ENCODE data around the gene MXRA7.
"Not testable (repeated sequence)": the region's sequence is repeated elsewhere in the genome, so short reads cannot be mapped to it uniquely, and the experiment has no call there.

Gene MXRA7

DNA sequence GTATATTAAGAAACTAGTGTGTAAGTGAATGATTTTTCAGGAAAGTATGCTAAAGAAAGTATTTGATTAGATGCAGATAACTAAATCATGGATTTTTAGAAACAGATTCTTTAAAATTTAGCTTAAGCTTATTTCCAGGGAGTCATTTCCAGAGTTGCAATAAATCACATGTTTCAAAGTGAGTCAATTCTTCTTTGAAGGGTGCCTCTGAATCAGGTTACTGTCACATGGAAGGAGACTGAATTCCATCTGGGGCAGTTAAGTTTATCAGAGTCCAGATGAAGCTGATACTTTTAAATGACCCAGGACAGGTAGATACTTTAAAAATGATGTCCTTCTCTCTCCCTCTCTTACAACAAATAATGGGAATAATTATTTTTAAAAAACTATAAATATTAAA is 32.2 kb upstream of the MXRA7 start:
- no peaks in the 10 kb centered on the region for H3K27me3 ChIP-seq (replicated peaks; ENCODE audit: control insufficient read depth, insufficient read depth, low read length)
- peaks cover 18% of the 10 kb centered on the region for H3K4me1 ChIP-seq (ENCODE audit: control insufficient read depth, insufficient read depth, low read length)
- H3K4me3 ChIP-seq (ENCODE audit: low read length): no peak overlapping the region
- H3K9me3 ChIP-seq (ENCODE audit: control insufficient read depth, low read length): no peaks in the 10 kb centered on the region
- H3K36me3 ChIP-seq (ENCODE audit: control insufficient read depth, insufficient read depth, low read length, severe bottlenecking): peaks cover 50% of the 10 kb centered on the region
- no peak overlapping the region for H3K9ac ChIP-seq (ENCODE audit: low read length)
- peak; percentile 13 for DNase-seq (ENCODE audit: low read depth)

DNA sequence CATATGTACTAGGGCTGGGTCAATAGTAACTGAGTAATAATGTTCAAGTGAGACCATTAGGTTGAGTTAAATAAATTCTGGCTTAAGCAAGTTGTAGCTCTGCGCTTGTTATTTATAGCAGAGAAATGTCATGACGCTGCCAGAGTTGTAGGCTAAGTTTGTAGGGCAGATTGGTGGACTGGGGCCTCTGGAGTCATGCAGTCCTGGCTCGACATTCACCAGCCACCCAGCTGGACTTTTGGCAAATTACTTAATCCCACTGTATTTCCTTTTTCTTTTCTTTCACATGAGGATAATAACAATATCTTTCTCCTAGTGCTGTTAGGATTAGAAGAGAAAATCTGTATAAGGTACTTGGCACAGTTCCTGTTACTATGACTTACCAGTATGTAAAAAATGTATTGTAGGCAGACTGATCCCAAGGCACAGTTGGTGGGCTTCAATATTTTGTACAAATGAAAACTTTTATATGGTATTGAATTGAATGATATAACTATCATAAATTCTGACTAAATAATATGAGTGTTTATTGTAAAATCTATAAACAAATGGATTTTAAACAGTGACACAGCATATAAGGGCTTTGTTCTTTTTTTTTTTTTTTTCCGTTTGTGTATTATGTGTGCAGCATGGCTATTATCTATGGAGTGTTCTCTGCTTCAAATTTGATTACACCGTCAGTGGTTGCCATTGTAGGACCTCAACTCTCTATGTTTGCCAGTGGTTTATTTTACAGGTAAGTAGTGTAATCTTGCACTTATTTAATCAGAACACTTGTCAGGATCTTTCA is 29.8 kb upstream of the MXRA7 start:
- Histone ChIP-seq H3K4me1 (ENCODE audit: control insufficient read depth, insufficient read depth, low read length) (peaks cover 20% of the 10 kb centered on the region), H3K4me3 (ENCODE audit: low read length) (peak overlapping the region; percentile 9), H3K36me3 (ENCODE audit: control insufficient read depth, insufficient read depth, low read length, severe bottlenecking) (peaks cover 44% of the 10 kb centered on the region), H3K9me3 (ENCODE audit: control insufficient read depth, low read length) (no peaks in the 10 kb centered on the region), H3K27me3 (replicated peaks; ENCODE audit: control insufficient read depth, insufficient read depth, low read length) (no peaks in the 10 kb centered on the region), H3K9ac (ENCODE audit: low read length) (no peak overlapping the region)
- DNase-seq (ENCODE audit: low read depth): peak; percentile 12

- not testable (repeated sequence) for DNase-seq (ENCODE audit: low read depth); H3K27me3 ChIP-seq (replicated peaks; ENCODE audit: control insufficient read depth, insufficient read depth, low read length); H3K9me3 ChIP-seq (ENCODE audit: control insufficient read depth, low read length); H3K9ac ChIP-seq (ENCODE audit: low read length)
- Histone ChIP-seq H3K4me3 (ENCODE audit: low read length) (peak overlapping the region; percentile 99), H3K36me3 (ENCODE audit: control insufficient read depth, insufficient read depth, low read length, severe bottlenecking) (peaks cover 44% of the 10 kb centered on the region), H3K4me1 (ENCODE audit: control insufficient read depth, insufficient read depth, low read length) (peaks cover 28% of the 10 kb centered on the region)
Measured at GRCh38 chr17:76739568-76740115, 28.9 kb upstream of the MXRA7 start.

DNA sequence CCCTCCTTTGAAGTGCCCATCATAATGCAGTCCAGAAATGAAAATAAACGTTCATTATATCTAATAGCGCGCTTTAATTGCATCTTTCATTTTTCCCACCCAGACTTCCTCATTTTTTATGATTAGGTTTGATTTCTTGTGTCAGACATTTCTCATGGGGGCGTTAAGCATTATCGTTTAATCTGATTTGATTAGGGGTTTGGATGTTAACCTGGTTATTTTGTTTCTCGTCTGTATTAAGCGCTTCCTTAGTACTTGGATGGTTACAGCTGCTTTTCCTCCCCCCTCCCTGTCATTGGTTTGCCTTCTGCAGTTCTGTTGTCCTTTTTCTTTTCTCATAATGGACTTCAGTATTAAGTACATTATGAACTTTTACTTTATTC is 27.7 kb upstream of the MXRA7 start:
- peaks cover 45% of the 10 kb centered on the region for H3K36me3 ChIP-seq (ENCODE audit: control insufficient read depth, insufficient read depth, low read length, severe bottlenecking)
- peak; percentile 41 for DNase-seq (ENCODE audit: low read depth)

GRCh38 chr17:76737676-76738467 is 27.1 kb upstream of the MXRA7 start, which contains the start of gene MFSD11:
Gene MFSD11, plus strand, starts transcription at chr17:76738119. Its CDS starts 234 bp downstream, at chr17:76738353.
- peaks cover 45% of the 10 kb centered on the region for H3K36me3 ChIP-seq (ENCODE audit: control insufficient read depth, insufficient read depth, low read length, severe bottlenecking)
- H3K27me3 ChIP-seq (replicated peaks; ENCODE audit: control insufficient read depth, insufficient read depth, low read length): no peaks in the 10 kb centered on the region
- H3K4me3 ChIP-seq (ENCODE audit: low read length): peak within 1 kb of the TSS; percentile 99
- peak within 1 kb of the TSS; percentile 99 for H3K9ac ChIP-seq (ENCODE audit: low read length)
- peaks cover 46% of the 10 kb centered on the region for H3K4me1 ChIP-seq (ENCODE audit: control insufficient read depth, insufficient read depth, low read length)
- peak; percentile 97 for DNase-seq (ENCODE audit: low read depth)
- no peaks in the 10 kb centered on the region for H3K9me3 ChIP-seq (ENCODE audit: control insufficient read depth, low read length)

More for the DNA sequence above, 27.7 kb upstream of the MXRA7 start:
- H3K4me3 ChIP-seq (ENCODE audit: low read length): peak overlapping the region; percentile 99
- peaks cover 40% of the 10 kb centered on the region for H3K4me1 ChIP-seq (ENCODE audit: control insufficient read depth, insufficient read depth, low read length)
- no peaks in the 10 kb centered on the region for H3K27me3 ChIP-seq (replicated peaks; ENCODE audit: control insufficient read depth, insufficient read depth, low read length)
- H3K9me3 ChIP-seq (ENCODE audit: control insufficient read depth, low read length): no peaks in the 10 kb centered on the region
- H3K9ac ChIP-seq (ENCODE audit: low read length): peak overlapping the region; percentile 98

DNA sequence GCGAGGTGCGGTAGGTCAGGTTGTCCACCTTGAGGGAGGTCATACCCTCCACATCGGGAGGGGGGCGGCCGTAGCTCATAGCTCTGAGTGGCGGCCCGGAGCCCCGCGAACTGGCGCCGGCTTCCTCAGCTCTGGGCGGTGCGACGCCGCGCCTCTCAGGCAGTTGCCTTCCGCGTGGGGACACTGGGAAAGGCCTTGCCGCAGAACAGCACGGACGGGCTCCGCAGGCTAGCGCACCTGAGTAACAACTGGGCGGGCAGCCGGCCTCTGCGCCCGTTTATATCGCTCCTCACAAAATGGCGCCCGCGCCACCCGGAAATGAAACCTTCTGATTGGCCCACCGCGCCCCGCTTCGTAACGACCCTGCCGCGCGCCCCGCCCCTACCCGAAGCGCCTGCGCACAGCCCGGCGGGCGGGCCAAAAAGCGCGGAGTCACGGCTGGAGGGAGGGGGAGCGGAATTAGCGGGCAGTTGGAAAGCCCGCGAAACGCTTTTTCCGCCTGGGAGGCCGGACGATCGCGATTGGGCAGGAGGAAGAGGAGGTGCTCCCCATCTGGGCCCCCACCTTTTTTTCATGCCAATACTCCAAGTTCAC is 26.4 kb upstream of the MXRA7 start, which contains the start of gene SRSF2:
SRSF2 (minus strand) TSS at position 250 of the 594 bp plus-strand sequence; CDS start at position 79, 171 bp downstream.
- H3K4me3 ChIP-seq (ENCODE audit: low read length): peak within 1 kb of the TSS; percentile 99
- H3K27me3 ChIP-seq (replicated peaks; ENCODE audit: control insufficient read depth, insufficient read depth, low read length): no peaks in the 10 kb centered on the region
- H3K4me1 ChIP-seq (ENCODE audit: control insufficient read depth, insufficient read depth, low read length): peaks cover 53% of the 10 kb centered on the region
- peak; percentile 99 for DNase-seq (ENCODE audit: low read depth)
- peaks cover 44% of the 10 kb centered on the region for H3K36me3 ChIP-seq (ENCODE audit: control insufficient read depth, insufficient read depth, low read length, severe bottlenecking)
- no peaks in the 10 kb centered on the region for H3K9me3 ChIP-seq (ENCODE audit: control insufficient read depth, low read length)
- H3K9ac ChIP-seq (ENCODE audit: low read length): peak within 1 kb of the TSS; percentile 99

DNA sequence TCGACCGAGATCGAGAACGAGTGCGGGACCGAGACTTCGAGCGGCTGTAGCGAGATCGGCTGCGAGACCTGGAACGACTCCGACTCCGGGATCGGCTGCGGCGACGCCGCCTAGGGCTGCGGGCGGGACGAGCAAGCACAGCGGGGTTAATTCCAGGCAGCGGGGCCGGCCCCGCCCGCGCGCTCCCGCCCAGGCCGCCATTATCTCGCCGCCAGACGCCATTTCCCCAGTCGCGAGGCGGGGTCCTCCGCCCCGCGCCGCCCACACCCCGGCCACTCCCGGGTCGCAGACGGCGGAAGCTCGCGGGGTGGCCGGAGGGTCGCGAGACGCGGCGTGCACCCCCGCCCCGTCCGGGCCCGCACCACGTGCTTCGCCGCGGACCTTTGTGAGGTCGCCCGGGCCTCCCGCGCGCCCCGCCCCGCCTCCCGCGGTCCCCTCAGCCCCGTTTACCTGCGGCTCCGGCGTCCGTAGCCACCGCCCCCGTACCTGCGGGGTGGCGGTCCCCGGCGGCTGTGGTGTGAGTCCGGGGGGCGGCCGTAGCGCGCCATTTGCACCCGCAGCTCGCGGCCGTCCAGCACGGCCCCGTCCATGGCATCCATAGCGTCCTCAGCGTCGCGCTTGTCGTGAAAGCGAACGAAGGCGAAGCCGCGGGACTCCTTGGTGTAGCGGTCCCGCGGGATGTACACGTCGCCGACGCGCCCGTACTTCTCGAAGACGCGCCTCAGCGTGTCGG is 25.8 kb upstream of the MXRA7 start:
- peak; percentile 87 for DNase-seq (ENCODE audit: low read depth)
- Histone ChIP-seq H3K36me3 (ENCODE audit: control insufficient read depth, insufficient read depth, low read length, severe bottlenecking) (peaks cover 41% of the 10 kb centered on the region), H3K4me1 (ENCODE audit: control insufficient read depth, insufficient read depth, low read length) (peaks cover 54% of the 10 kb centered on the region)

DNA sequence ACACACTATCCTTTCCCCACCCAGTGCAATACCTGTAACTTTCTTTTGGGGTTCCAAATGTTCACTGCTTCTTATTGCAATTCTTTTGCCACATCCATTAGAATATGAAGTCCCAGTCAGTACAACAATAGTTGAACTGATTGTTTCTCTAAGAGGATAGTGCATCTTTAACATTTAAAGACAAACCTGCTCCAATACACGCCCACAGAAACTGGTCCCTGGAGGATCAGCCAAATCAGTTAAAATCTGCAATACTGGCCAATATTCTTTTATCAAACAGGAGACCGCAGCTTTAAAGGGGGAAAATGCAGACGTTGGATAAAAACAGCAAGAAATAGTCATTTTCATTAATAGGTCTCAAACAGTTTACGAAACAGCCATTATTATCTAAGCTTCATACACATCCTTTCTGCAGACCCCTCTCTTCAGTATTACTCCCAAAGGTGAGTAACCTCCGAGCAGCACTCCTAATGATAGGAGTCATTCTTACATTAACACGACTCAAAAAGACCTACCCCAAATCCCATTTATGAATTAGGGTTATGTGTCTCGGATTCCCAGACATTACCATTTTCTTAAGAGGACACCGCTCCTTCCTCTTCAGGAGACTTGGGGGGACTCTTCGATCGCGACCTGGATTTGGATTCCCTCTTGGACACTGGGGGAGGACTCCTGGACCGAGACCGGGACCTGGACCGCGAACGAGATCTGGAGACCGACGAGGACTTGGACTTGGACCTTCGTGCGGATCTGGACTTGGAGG is 25.0 kb upstream of the MXRA7 start:
- Histone ChIP-seq H3K4me1 (ENCODE audit: control insufficient read depth, insufficient read depth, low read length) (peaks cover 52% of the 10 kb centered on the region), H3K27me3 (replicated peaks; ENCODE audit: control insufficient read depth, insufficient read depth, low read length) (no peaks in the 10 kb centered on the region), H3K4me3 (ENCODE audit: low read length) (peak overlapping the region; percentile 99), H3K9ac (ENCODE audit: low read length) (peak overlapping the region; percentile 99), H3K9me3 (ENCODE audit: control insufficient read depth, low read length) (no peaks in the 10 kb centered on the region), H3K36me3 (ENCODE audit: control insufficient read depth, insufficient read depth, low read length, severe bottlenecking) (peaks cover 45% of the 10 kb centered on the region)
- peak; percentile 28 for DNase-seq (ENCODE audit: low read depth)

More for the DNA sequence above, 25.8 kb upstream of the MXRA7 start:
- no peaks in the 10 kb centered on the region for H3K9me3 ChIP-seq (ENCODE audit: control insufficient read depth, low read length)
- H3K27me3 ChIP-seq (replicated peaks; ENCODE audit: control insufficient read depth, insufficient read depth, low read length): no peaks in the 10 kb centered on the region
- peak overlapping the region; percentile 99 for H3K9ac ChIP-seq (ENCODE audit: low read length)
- H3K4me3 ChIP-seq (ENCODE audit: low read length): peak overlapping the region; percentile 99

- Histone ChIP-seq H3K9me3 (ENCODE audit: control insufficient read depth, low read length) (no peaks in the 10 kb centered on the region), H3K27me3 (replicated peaks; ENCODE audit: control insufficient read depth, insufficient read depth, low read length) (no peaks in the 10 kb centered on the region), H3K4me1 (ENCODE audit: control insufficient read depth, insufficient read depth, low read length) (peaks cover 45% of the 10 kb centered on the region), H3K36me3 (ENCODE audit: control insufficient read depth, insufficient read depth, low read length, severe bottlenecking) (peaks cover 50% of the 10 kb centered on the region), H3K9ac (ENCODE audit: low read length) (peak overlapping the region; percentile 99), H3K4me3 (ENCODE audit: low read length) (peak overlapping the region; percentile 99)
- DNase-seq (ENCODE audit: low read depth): peak; percentile 68
Measured at GRCh38 chr17:76735006-76735405, 24.2 kb upstream of the MXRA7 start.

All from adipocyte (in vitro differentiated cells).